ENCODE measurements around the gene FBLN5. TPM values are rescaled to one million over a fixed set of nuclear protein-coding genes. Genes with fewer than 3 reads are reported as not detected.

Gene FBLN5
- total RNA-seq, 1 donor from 2014 or later = 6.9 TPM

DNA sequence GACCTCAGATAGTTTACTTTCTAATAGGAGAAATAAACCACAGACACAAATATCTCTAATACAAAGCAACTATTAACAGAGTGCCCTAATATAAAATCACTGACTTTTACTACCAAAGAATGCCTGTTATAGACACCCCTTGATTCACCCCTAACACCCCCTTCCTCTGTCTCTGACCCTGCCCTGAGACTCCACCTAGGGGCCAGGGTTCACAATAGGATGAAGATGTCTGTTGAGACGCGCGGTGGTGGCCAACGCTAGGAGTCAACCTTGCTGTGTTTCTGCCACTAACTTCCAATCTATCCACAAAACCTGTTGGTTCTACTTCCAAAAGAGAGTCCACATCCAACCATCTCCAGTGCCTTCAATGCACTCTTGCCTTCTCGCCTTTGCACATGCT is 69.2 kb downstream of the FBLN5 start:
- TF ChIP-seq CTCF (IDR thresholded peaks at IDR 0.05; ENCODE audit: unreplicated experiment) = no peak
- Mint-ChIP-seq H3K4me1 (ENCODE audit: low read depth) (peaks cover 31% of the 10 kb centered on the region), H3K4me3 (ENCODE audit: low read depth) (no peak overlapping the region), H3K36me3 (ENCODE audit: insufficient read depth) (peaks cover 4% of the 10 kb centered on the region), H3K27ac (no peak overlapping the region), H3K9me3 (ENCODE audit: low read depth) (peaks cover 4% of the 10 kb centered on the region), H3K27me3 (peaks cover 20% of the 10 kb centered on the region)
- DNase-seq (ENCODE audit: low spot score, unreplicated experiment) = no peak

- H3K4me3 Mint-ChIP-seq (ENCODE audit: low read depth) = no peak overlapping the region
- DNase-seq (ENCODE audit: low spot score, unreplicated experiment) = no peak
- H3K9me3 Mint-ChIP-seq (ENCODE audit: low read depth) = peaks cover 4% of the 10 kb centered on the region
- H3K27me3 Mint-ChIP-seq = peaks cover 20% of the 10 kb centered on the region
- H3K4me1 Mint-ChIP-seq (ENCODE audit: low read depth) = peaks cover 35% of the 10 kb centered on the region
- no peak overlapping the region for H3K27ac Mint-ChIP-seq
- peaks cover 4% of the 10 kb centered on the region for H3K36me3 Mint-ChIP-seq (ENCODE audit: insufficient read depth)
- TF ChIP-seq CTCF (IDR thresholded peaks at IDR 0.05; ENCODE audit: unreplicated experiment) = no peak
These were observed 70.0 kb downstream of the FBLN5 start for GRCh38 chr14:91877376-91877915.

GRCh38 chr14:91876492-91876891 is 71.0 kb downstream of the FBLN5 start:
- peaks cover 4% of the 10 kb centered on the region for H3K36me3 Mint-ChIP-seq (ENCODE audit: insufficient read depth)
- H3K4me3 Mint-ChIP-seq (ENCODE audit: low read depth) = no peak overlapping the region
- peaks cover 41% of the 10 kb centered on the region for H3K4me1 Mint-ChIP-seq (ENCODE audit: low read depth)
- H3K27me3 Mint-ChIP-seq = peaks cover 20% of the 10 kb centered on the region
- peak; percentile 8 for TF ChIP-seq CTCF (IDR thresholded peaks at IDR 0.05; ENCODE audit: unreplicated experiment)
- peaks cover 4% of the 10 kb centered on the region for H3K9me3 Mint-ChIP-seq (ENCODE audit: low read depth)
- peak overlapping the region; percentile 77 for H3K27ac Mint-ChIP-seq
- no peak for DNase-seq (ENCODE audit: low spot score, unreplicated experiment)

DNA sequence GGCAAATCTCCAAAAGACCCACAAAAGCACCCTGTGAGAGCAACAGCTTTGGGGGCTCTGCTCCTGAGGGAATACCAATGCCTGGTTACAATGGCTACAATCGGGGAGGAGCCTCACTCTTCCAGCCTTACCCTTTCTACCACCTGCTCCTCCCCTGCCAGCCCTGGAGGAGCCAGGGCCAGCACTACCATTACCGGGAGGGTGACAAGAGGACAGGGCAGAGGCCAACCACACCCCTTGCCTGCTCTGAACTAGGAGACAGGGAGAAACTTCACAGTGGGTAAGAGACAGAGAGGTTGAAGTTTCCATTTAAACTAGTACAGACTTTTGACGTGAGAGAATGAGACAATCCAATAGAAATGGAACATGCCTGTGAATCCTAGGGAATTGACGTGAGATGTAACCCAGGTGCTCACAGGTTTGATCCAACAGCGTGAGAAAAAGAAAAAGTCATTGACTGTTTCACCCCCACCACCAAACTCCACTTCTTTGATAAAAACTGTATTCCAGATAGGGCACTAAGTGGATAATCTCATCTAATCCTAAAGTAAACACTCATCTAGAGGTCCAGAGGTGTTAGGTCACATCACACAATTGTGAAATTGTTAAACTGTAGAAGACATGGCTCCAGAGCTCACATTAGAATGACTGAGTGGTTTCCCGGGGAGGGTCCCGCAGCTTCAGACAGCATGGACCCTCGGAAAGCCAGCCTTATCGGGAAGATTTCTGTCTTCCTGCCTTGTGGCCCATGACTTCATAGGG is 71.8 kb downstream of the FBLN5 start:
- no peak overlapping the region for H3K4me3 Mint-ChIP-seq (ENCODE audit: low read depth)
- TF ChIP-seq CTCF (IDR thresholded peaks at IDR 0.05; ENCODE audit: unreplicated experiment) = no peak
- H3K36me3 Mint-ChIP-seq (ENCODE audit: insufficient read depth) = peaks cover 4% of the 10 kb centered on the region
- peak overlapping the region; percentile 77 for H3K27ac Mint-ChIP-seq
- H3K4me1 Mint-ChIP-seq (ENCODE audit: low read depth) = peaks cover 44% of the 10 kb centered on the region
- DNase-seq (ENCODE audit: low spot score, unreplicated experiment) = no peak
- H3K9me3 Mint-ChIP-seq (ENCODE audit: low read depth) = peaks cover 4% of the 10 kb centered on the region
- peaks cover 20% of the 10 kb centered on the region for H3K27me3 Mint-ChIP-seq

- Mint-ChIP-seq H3K4me1 (ENCODE audit: low read depth) (peaks cover 62% of the 10 kb centered on the region), H3K36me3 (ENCODE audit: insufficient read depth) (peaks cover 4% of the 10 kb centered on the region), H3K4me3 (ENCODE audit: low read depth) (no peak overlapping the region), H3K27me3 (peaks cover 8% of the 10 kb centered on the region), H3K9me3 (ENCODE audit: low read depth) (peaks cover 4% of the 10 kb centered on the region), H3K27ac (no peak overlapping the region)
- DNase-seq (ENCODE audit: low spot score, unreplicated experiment) = no peak
- no peak for TF ChIP-seq CTCF (IDR thresholded peaks at IDR 0.05; ENCODE audit: unreplicated experiment)
These were observed 73.8 kb downstream of the FBLN5 start for GRCh38 chr14:91873471-91874415.

All from progenitor cell of endocrine pancreas (in vitro differentiated cells).